NCI-H146 treated with DMSO at 0.1 percent for 48 hours (cell line): ENCODE results near the gene KPNA3.

Experiments used
- DNase-seq: peaks from one replicate; lab custom pipeline; 2025; ENCODE audit not compliant: unreplicated experiment; lab: John Stamatoyannopoulos, UW

The KPNA3 gene

GRCh38 chr13:49690133-49690994 lies 102.1 kb downstream of the KPNA3 start:
- no peak for DNase-seq

GRCh38 chr13:49683489-49683888 lies 109.0 kb downstream of the KPNA3 start:
- no peak for DNase-seq

GRCh38 chr13:49681842-49682435 lies 110.5 kb downstream of the KPNA3 start:
- peak; percentile 66 for DNase-seq

GRCh38 chr13:49679246-49679645 lies 113.2 kb downstream of the KPNA3 start:
- DNase-seq = no peak

- DNase-seq = no peak
These were observed 114.1 kb downstream of the KPNA3 start for GRCh38 chr13:49678191-49678914.

- no peak for DNase-seq
These were observed 115.7 kb downstream of the KPNA3 start for GRCh38 chr13:49676581-49677298.

- DNase-seq = no peak
These were observed 121.7 kb downstream of the KPNA3 start for GRCh38 chr13:49670828-49671227.

- peak; percentile 60 for DNase-seq
These were observed 122.7 kb downstream of the KPNA3 start for GRCh38 chr13:49669735-49670309.

GRCh38 chr13:49667773-49668172 lies 124.7 kb downstream of the KPNA3 start:
- DNase-seq = no peak

GRCh38 chr13:49664606-49665005 lies 127.9 kb downstream of the KPNA3 start:
- peak; percentile 15 for DNase-seq

GRCh38 chr13:49657241-49657641 lies 135.2 kb downstream of the KPNA3 start:
- no peak for DNase-seq

- no peak for DNase-seq
These were observed 136.6 kb downstream of the KPNA3 start for GRCh38 chr13:49655906-49656305.

- DNase-seq = no peak
These were observed 138.5 kb downstream of the KPNA3 start for GRCh38 chr13:49654011-49654410.

- no peak for DNase-seq
These were observed 139.0 kb downstream of the KPNA3 start for GRCh38 chr13:49653478-49653877.

GRCh38 chr13:49652355-49653305 lies 139.9 kb downstream of the KPNA3 start:
- peak; percentile 83 for DNase-seq

- DNase-seq = no peak
These were observed 140.7 kb downstream of the KPNA3 start for GRCh38 chr13:49651570-49652354.

- no peak for DNase-seq
These were observed 142.5 kb downstream of the KPNA3 start for GRCh38 chr13:49649963-49650312.
